Mesothelial cell of epicardium (in vitro differentiated cells): ENCODE measurements around the gene TP53I3. TPM values are rescaled to one million over a fixed set of nuclear protein-coding genes. Genes with fewer than 3 reads are reported as not detected.

Experiments
- DNase-seq, 2 experiments: peaks; one replicate each; pipeline ENCODE4 v3.0.0; 2021; ENCODE audit warnings: low spot score in 2 of 2; ENCODE audit not compliant: unreplicated experiment in 2 of 2
- H3K27ac Mint-ChIP-seq: 2 replicates; pipeline ENCODE4 v1.8.0; 2021; ENCODE audit warnings: mixed read lengths
- H3K27me3 Mint-ChIP-seq: 2 replicates; pipeline ENCODE4 v1.8.0; 2021; ENCODE audit warnings: low read depth, mixed read lengths
- H3K36me3 Mint-ChIP-seq: 2 replicates; pipeline ENCODE4 v1.8.0; 2021; ENCODE audit warnings: mixed read lengths
- H3K4me1 Mint-ChIP-seq: 2 replicates; pipeline ENCODE4 v1.8.0; 2021; ENCODE audit warnings: mixed read lengths
- H3K4me3 Mint-ChIP-seq: 2 replicates; pipeline ENCODE4 v1.8.0; 2021; ENCODE audit warnings: mild to moderate bottlenecking, moderate library complexity, mixed read lengths
- H3K9me3 Mint-ChIP-seq: 2 replicates; pipeline ENCODE4 v1.8.0; 2021; ENCODE audit warnings: mixed read lengths
- CTCF ChIP-seq: fragments of 200-600 bp; sonication (generic); IDR thresholded peaks from one replicate; pipeline ENCODE4 v1.5.0; 2021; ENCODE audit warnings: antibody characterized with exemption; ENCODE audit not compliant: unreplicated experiment
- total RNA-seq: library from RNA; stranded (reverse); gene quantifications from 3 replicates; pipeline ENCODE4 v1.2.1, GENCODE V29; 2021

TP53I3 gene
- total RNA-seq, 1 donor from 2014 or later: 43.8 TPM

DNA sequence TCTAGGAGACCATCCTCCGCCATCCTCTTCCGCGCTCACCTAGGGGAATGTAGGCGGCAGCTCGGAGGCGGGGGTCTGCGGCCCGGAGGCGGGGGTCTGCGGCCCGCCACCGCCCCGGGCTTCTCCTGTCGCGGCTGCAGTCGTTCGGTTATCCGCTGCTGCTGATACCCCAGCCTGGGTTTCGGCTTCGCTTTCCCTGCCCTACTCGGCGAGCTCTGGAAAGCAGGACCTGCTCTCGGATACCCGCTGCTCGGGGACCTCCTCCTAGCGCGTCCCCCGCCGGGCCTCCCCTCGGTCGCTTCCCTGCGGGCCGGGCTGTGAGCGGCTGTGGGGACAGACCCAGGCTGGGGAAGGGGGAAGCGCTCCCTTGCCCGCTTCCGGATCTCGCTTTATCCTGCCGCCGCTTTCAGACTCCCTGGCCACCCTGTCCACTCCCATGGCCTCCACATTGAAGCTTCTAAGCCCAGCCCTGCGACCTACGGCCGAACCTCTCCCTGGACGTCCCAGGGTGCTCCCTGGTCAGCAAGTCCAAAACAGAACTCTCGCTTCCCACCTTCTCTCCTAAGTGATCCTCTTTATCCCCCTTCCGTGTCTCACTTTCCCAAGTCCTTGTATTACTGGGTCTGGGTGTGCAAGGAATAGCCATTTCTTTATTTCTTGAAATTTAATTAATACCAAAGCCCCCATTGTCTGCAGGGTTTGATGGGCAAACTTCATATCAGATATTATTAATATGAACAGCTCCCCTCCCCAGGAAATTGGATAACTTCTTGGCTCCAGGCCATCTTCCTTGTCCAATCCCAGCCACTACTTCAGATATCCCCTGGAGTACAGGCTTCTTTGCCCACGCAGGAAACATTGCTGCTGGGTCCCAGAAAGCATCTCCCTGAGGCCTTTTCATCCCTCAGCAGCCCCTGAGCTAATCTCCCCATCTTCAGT, 34.3 kb downstream of the TP53I3 start:
- H3K36me3 Mint-ChIP-seq: no peaks in the 10 kb centered on the region
- peaks cover 17% of the 10 kb centered on the region for H3K4me1 Mint-ChIP-seq
- no peak for TF ChIP-seq CTCF
- peak; percentile 32 to 58 for DNase-seq
- H3K27ac Mint-ChIP-seq: no peak overlapping the region
- no peaks in the 10 kb centered on the region for H3K27me3 Mint-ChIP-seq
- H3K9me3 Mint-ChIP-seq: no peaks in the 10 kb centered on the region
- no peak overlapping the region for H3K4me3 Mint-ChIP-seq

GRCh38 chr2:24049485-24050021, 35.1 kb downstream of the TP53I3 start, which contains the start of gene FKBP1B:
Gene FKBP1B, plus strand, starts transcription at chr2:24049741. Its CDS starts 109 bp downstream, at chr2:24049850.
- peak; percentile 46 to 50 for DNase-seq
- Mint-ChIP-seq H3K4me3 (no peak within 1 kb of the TSS), H3K4me1 (peaks cover 20% of the 10 kb centered on the region), H3K9me3 (no peaks in the 10 kb centered on the region), H3K27me3 (no peaks in the 10 kb centered on the region), H3K27ac (no peak within 1 kb of the TSS), H3K36me3 (no peaks in the 10 kb centered on the region)
- no peak for TF ChIP-seq CTCF

DNA sequence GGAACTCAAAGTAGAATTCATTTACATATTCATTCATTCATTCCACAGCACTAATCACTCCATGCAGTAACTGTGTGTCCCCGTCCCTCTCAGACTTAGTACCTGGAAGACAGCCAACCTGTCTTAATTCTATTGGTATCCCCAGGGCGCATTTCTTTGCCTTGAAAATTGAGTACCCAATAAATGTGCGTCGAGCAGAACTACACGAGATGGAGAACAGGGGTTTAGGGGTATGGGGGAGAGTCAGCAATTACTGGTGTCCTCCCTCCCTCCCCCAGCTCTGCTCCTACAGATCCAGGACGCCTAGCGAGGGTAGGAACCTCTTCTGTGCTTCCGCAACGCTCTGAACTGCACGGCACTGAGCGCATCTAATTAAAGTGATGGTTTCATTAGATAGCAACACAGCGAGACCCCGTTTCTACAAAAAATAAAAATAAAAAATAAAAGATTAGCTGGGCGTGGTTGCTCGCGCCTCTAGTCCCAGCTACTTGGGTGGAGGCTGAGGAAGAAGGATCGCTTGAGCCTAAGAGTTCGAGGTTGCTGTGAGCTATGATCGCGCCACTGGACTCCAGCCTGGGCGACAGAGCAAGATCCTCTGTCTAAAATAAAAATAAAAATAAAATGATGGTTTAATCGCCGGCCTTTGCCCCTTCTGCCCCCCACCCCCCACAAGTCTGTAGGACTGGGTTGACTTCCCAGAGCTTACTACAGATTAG, 35.7 kb downstream of the TP53I3 start:
- H3K36me3 Mint-ChIP-seq: no peaks in the 10 kb centered on the region
- no peak for TF ChIP-seq CTCF
- no peak overlapping the region for H3K4me3 Mint-ChIP-seq
- no peaks in the 10 kb centered on the region for H3K9me3 Mint-ChIP-seq
- DNase-seq: no peak
- no peak overlapping the region for H3K27ac Mint-ChIP-seq
- H3K27me3 Mint-ChIP-seq: no peaks in the 10 kb centered on the region
- H3K4me1 Mint-ChIP-seq: peaks cover 20% of the 10 kb centered on the region

DNA sequence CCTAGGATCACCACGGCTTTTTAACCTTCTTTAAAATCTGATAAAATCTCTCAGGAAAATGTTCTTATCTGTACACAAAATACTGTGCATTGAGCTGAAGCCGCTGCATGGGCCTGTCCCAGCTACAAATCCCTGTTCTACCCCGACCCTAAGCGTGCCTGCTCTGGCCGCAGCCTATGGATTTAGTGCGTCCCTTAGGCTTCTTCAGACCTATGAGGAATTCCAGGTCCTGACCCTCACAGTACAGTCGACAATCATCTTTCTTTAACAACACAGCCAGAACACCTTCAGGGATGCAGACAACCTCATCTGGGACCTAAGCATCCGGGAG, 37.0 kb downstream of the TP53I3 start:
- Mint-ChIP-seq H3K27me3 (no peaks in the 10 kb centered on the region), H3K9me3 (no peaks in the 10 kb centered on the region), H3K36me3 (peaks cover 3% of the 10 kb centered on the region), H3K4me1 (peaks cover 20% of the 10 kb centered on the region), H3K4me3 (peak overlapping the region; percentile 93), H3K27ac (peak overlapping the region; percentile 91)
- TF ChIP-seq CTCF: no peak
- DNase-seq: no peak

GRCh38 chr2:24046930-24047702, 37.5 kb downstream of the TP53I3 start, which contains the start of gene WDCP:
Gene WDCP, minus strand, starts transcription at chr2:24047391. Its CDS starts 7,897 bp downstream, at chr2:24039494.
- H3K4me3 Mint-ChIP-seq: peak within 1 kb of the TSS; percentile 93
- peaks cover 20% of the 10 kb centered on the region for H3K4me1 Mint-ChIP-seq
- no peak for TF ChIP-seq CTCF
- H3K36me3 Mint-ChIP-seq: peaks cover 3% of the 10 kb centered on the region
- H3K27me3 Mint-ChIP-seq: no peaks in the 10 kb centered on the region
- peak within 1 kb of the TSS; percentile 91 for H3K27ac Mint-ChIP-seq
- peak; percentile 86 to 87 for DNase-seq
- no peaks in the 10 kb centered on the region for H3K9me3 Mint-ChIP-seq
